CD4-positive, alpha-beta T cell treated with Interleukin-21 for 1 hour (primary cell): ENCODE measurements around the gene PSMD2.
A peak's percentile ranks its signal among the peaks of the same experiment; 100 is the strongest.
"Not testable (repeated sequence)": the region's sequence is repeated elsewhere in the genome, so short reads cannot be mapped to it uniquely, and the experiment has no call there.

Experiments
- DNase-seq: peaks from one replicate; pipeline ENCODE4 v3.0.0-alpha.2; 2020

Gene PSMD2

DNA sequence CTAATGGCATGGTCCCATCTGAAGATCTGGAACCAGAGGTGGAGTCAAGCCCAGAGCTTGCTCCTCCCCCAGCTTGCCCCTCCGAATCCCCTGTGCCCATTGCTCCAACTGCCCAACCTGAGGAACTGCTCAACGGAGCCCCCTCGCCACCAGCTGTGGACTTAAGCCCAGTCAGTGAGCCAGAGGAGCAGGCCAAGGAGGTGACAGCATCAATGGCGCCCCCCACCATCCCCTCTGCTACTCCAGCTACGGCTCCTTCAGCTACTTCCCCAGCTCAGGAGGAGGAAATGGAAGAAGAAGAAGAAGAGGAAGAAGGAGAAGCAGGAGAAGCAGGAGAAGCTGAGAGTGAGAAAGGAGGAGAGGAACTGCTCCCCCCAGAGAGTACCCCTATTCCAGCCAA lies 22.6 kb downstream of the PSMD2 start:
- DNase-seq, result no peak

DNA sequence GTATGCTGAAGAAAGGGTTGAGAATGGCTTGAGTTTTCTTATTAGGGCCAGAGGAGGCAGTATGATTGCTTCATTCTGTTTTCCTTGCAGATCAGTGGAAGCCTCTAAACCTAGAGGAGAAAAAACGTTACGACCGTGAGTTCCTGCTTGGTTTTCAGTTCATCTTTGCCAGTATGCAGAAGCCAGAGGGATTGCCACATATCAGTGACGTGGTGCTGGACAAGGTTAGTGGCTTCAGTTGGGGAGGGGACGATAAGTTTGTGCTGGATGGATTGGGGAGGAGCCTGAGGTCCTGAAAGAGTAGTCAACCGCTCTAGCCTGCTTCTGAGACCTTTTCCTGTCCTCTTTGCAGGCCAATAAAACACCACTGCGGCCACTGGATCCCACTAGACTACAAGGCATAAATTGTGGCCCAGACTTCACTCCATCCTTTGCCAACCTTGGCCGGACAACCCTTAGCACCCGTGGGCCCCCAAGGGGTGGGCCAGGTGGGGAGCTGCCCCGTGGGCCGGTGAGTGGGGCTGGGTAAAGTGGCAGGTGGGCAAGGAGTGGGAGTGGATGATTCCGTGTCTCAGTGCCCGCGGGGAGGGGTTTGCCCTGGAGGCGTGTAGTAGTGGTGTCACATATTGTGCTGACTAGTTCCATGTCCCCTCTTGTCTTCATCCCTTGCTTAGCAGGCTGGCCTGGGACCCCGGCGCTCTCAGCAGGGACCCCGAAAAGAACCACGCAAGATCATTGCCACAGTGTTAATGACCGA lies 23.9 kb downstream of the PSMD2 start:
- DNase-seq, result no peak

DNA sequence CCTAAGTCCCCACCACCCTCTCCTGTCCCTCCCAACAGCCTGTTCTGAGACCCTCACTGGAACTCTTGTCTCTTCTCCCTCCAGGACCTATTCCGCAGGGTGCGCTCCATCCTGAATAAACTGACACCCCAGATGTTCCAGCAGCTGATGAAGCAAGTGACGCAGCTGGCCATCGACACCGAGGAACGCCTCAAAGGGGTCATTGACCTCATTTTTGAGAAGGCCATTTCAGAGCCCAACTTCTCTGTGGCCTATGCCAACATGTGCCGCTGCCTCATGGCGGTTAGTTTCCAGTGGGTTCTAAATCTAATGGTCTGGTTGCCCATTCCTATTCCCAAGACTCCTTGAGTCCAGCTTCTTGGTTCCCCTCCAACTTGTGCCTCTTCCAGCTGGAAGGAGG lies 24.7 kb downstream of the PSMD2 start:
- no peak for DNase-seq

DNA sequence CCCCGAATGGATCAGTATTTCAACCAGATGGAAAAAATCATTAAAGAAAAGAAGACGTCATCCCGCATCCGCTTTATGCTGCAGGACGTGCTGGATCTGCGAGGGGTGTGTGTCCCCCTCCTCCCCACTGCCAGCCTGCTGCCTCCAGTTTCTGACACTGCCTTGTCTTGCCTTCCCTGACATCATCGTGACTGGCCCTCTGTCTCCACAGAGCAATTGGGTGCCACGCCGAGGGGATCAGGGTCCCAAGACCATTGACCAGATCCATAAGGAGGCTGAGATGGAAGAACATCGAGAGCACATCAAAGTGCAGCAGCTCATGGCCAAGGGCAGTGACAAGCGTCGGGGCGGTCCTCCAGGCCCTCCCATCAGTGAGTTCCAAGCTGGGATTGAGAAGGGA lies 26.2 kb downstream of the PSMD2 start:
- DNase-seq, result no peak

DNA sequence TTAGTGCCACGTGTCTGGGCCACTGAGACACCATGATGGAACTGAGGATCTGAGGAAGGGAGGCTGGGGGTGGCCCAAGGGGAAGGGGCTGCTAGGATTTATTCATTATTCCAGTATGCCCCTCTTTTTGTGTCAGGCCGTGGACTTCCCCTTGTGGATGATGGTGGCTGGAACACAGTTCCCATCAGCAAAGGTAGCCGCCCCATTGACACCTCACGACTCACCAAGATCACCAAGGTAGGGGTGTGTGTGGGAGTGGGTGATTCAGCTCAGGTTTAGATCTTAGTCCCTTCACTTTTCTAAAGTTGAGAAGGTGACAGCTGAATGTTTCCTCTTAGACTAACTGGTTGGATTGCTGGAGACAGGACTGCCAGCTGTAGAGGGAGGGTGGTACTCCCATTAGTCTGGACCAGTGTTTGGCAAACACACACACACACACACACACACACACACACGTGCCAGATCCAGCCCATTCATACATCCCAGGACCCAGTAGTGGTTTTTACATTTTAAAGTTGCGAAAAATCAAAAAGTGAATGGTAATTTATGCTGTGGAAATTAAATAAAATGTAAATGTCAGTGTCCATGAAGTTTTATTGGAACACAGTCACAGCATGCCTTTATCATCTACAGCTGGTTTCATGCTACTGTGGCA lies 26.8 kb downstream of the PSMD2 start:
- no peak for DNase-seq

DNA sequence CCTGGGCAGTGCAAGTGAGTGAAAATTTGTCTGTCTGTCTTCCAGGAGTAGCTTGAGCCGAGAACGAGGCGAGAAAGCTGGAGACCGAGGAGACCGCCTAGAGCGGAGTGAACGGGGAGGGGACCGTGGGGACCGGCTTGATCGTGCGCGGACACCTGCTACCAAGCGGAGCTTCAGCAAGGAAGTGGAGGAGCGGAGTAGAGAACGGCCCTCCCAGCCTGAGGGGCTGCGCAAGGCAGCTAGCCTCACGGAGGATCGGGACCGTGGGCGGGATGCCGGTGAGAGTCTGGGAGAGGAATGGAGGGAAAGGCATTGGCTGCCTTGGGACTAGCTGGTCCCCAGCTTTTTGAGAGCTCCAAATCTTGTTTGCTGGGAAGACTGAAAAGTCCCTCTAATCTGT lies 28.1 kb downstream of the PSMD2 start:
- DNase-seq, result no peak

DNA sequence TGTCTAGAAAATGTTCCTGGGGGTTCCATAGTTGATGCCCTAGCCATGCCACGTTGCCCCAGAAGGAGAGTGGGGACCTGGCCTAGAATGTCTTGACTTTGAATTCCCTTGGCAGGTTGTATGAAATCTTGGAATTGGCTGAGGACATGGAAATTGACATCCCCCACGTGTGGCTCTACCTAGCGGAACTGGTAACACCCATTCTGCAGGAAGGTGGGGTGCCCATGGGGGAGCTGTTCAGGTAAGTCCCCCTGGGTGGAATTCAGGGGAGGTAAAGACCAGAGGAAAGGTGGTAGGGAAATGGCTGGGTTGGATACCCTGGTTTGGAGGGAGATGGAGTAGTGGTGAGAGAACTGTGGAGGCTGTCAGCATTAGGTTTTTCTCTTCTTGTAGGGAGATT lies 29.5 kb downstream of the PSMD2 start:
- no peak for DNase-seq

DNA sequence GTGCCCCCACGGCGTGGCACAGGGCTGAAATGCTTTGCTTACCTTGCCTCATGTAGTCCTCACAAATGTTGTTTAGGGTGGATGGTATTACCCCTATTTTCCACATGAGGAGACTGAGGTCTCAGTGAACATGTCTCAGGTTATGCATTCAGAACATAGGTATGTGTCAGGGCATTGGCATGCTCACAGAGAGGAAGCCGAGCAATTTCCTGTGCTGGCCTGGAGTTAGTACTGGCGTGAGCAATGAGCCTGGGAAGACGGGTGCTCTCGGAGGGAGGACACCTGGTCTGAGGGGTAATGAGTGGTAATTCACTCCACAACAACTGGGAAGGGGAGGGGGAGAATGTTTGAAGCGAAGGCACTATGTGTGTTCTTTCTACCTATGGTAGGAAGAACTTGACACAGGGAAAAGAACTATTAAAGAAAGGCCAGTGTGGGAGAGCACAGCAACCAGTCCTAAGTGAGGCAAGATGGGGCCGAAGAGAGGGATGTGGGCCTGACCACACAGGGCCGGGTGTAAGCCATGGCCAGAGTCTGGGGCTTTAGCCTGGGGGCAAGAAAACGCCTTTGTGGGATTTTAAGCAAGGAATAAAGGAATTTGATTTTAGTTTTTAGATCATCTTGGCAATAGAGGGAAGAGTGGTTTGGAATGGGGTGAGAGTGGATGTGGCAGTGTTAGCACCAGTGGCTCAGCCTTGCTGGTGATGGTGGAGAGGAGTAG lies 33.5 kb downstream of the PSMD2 start:
- DNase-seq, result no peak

DNA sequence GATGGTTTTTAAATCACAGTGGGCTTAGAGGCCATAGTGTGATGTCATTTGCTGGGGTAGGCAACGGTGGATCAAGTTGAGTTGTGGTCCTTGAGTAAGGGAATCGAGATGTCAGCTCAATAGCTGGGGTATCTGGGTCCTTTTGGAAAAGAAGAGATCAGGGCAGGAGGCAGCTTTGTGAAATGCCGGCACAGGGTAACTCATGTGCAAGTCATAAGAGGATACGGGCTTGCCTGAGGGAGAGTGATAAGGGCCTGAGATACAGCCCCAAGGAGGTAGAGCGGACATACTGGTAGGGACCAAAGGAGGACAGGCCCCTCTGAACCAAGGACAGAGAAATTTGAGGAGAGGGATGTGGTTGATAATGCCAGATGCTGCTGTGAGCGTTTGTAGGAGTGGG lies 34.1 kb downstream of the PSMD2 start:
- DNase-seq, result no peak

DNA sequence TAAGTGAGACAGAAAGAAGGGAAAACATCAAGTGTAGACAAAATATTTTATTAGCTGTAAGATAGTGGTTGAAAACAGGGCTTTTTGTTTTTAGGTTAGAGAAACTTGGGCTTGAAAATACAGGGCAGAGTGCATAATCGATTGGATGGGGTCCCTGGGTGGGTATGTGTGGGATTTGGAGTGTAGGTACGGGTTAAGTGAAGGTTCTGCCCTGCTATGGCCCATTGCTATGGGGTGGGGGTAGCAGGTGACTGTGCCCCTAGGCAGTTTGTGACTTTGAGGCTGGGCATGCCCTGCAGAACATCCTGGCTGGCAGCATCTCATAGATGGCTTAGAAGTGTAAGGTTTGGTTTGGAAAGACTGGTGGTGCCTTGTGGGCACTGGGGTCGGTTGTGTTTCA lies 34.7 kb downstream of the PSMD2 start:
- no peak for DNase-seq

DNA sequence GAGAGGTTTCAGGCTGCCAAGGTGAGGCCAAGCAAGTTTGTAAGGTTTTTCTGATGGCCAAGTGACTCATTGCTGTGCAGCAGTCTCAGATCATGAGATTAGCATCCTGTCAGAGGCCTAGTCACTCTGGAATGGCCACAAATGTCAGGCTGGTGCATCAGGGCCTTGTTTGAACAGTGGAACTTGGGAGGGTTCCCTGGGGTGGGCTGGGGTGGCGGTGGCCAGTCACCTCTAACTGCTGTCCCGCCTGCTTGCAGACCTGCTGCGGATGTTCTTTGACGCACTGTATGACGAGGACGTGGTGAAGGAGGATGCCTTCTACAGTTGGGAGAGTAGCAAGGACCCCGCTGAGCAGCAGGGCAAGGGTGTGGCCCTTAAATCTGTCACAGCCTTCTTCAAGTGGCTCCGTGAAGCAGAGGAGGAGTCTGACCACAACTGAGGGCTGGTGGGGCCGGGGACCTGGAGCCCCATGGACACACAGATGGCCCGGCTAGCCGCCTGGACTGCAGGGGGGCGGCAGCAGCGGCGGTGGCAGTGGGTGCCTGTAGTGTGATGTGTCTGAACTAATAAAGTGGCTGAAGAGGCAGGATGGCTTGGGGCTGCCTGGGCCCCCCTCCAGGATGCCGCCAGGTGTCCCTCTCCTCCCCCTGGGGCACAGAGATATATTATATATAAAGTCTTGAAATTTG lies 35.6 kb downstream of the PSMD2 start:
- peak; percentile 40 for DNase-seq

DNA sequence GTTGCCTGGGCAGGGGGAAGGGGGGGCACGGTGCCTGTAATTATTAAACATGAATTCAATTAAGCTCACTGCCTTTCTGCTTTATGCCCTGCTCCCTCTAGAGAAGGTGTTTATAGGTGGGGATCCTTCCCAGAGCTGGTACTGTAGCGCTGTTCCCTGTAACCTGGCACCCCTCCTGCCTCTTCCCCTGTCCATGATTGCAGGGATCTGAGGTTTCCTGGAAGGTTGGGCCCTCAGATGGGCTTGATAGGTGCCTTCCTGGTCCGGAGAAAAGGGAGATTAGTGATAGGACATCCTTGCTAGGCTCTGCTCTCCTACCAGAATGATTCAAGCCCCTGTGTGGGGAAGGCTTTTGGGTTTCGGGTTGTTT lies 36.2 kb downstream of the PSMD2 start:
- DNase-seq, result no peak

DNA sequence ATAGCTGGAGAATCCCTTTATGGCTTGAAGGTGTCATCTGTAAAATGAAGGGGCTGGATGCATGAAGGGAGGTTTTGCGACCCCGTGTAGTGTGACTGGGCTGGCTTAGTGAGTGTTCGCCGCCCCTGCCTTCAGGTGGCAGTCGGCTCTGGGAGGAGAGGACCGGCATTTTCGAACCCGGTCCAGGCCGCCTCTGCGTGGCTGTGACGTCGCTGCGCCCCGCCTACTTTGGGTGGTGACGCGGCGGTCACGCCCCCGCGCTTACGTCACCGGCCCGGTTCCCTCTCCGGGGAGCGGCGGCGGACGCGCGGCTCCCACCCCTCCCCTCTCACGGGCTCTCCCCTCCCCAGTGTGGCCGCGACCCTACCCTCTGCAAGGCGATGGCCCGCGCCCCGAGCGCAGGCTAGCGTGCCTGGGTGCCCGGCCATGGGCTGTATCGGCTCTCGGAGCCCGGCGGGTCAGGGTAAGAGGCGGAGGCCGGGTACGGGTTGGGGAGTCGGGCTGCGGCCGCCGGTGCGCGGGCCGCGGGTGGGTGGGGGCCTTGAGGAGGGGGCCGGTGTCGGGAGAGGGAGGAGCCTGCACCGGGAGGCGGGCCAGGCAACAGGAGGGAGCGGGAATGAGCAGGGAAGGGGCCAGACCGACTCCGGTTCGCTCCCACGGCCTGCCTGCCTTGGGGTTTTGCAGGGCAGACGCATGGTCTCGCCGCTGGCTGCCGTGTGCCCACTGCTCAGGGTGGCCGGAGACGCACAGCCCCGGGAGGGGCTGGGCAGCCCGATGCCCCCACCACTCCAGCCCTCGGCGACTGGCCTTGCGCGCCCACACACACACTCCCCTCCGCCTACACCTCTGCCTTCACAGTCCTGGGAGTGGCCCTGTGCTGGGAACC lies 36.9 kb downstream of the PSMD2 start:
- peak; percentile 90 for DNase-seq

DNA sequence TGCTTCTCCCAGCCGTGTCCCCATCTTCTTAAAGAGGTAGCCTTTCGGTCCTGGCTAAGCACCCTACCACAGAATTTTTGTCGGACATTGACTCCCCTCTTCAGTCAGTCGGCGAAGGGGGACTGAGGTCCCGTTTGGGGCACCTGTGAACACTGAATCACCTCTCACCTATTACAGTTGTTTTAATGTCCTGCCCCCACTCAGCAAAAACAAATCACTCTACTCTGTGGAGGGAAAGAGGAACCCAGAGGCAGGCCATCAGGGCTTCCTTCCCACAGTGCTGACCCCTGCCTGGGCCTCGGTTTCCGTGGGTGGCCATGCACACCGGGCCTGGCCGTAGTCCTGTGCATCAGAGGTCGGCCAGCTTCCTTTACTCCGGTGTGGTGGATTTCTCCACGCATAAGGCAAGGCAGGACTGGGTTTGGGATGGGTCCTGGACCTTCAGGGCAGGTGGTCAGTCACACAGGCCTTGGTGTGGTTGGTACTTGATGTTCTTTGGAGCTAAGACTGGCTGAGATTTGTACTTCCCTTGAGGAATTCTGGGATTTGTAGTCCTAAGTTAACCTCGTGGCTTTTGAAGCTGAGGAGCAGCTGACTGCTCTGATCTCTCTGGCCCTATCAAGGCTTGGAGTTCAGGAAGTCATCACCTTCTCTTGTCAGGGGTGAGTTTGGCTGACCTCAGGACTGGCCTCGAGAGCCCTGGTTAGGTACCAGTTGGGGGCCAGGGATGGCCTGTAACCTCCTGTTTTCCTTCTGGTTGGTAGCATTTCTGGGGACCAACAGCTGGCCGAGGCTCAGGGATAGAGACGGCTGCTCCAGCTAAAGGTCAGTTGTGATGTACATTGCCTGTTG lies 37.7 kb downstream of the PSMD2 start:
- no peak for DNase-seq

DNA sequence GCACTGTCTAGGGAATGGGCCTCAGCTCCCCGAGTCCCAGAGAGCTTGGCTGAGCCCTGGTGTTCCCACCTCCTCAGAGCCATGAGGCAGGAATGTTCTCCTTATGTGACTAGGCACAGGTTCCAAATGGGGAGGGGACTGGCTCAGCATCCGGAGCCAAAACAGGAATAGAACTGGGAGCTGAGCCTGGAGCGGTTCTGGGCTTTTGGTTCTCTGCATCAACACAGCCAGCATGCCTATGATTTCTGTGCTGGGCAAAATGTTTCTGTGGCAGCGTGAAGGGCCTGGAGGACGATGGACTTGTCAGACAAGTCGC lies 38.3 kb downstream of the PSMD2 start, which contains the start of gene FAM131A:
Gene FAM131A, plus strand, starts transcription at position 202 of the 316 bp plus-strand sequence. Its CDS starts 31 bp downstream, at position 233.
- DNase-seq, result no peak

DNA sequence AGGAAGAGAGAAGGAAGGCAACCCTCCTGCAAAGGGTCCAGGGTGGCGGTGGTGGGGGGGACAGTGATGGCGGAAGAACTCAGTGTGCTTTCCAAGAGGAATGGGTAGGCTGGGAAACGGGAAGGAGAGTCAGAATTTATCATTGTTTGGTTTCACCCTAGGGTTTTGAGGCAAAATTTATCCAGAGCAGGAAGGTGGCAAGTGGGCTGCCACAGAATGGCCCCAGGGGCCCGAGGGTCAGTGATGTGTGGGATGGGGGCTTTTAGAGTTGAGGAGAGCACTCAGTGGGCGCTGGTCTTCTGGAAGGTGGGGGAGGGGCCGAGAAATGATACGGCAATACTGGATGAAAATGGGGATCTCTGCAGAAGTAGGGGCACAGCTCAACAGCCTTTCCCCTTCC lies 38.9 kb downstream of the PSMD2 start:
- no peak for DNase-seq

DNA sequence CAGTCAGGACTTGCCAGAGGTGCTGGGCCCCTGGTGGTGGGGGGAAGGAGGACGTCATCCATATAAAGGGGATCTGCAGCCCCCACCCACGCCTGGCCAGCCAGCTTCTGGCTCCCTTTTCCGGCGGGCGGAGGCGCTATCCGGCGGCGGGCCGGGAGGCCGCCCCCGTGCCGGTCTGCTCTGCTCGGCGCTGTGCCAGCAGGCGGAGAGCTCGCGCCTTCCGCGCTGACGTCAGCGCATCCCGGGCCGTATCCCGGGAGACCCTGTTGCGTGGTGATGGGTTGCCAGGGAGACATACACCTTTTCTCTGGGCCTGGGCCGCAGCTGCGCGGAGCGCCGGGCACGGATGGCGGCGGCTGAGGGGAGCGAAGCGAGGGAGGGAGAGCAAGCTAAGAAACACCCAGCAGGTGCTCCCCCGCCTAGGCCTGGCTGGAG lies 39.5 kb downstream of the PSMD2 start:
- peak; percentile 37 for DNase-seq

DNA sequence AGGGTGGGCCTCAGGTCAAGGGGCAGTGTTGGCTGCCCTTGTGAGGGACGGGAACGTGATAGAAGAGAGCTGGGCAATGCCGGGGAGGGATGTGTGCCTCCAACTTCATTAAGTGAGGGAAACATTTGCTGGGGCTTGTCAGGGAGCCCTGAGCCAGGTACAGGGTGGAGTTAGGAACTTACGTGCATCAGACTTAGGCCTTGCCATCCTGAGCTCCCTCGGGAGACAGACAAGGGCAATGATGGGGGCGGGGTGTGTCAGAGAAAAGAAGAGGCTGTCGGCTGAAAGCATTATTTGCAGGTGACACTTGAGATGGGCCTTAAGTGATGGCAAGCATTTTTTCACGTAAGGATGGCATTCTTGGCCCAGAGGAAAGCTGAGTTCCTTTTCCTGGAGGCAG lies 40.0 kb downstream of the PSMD2 start:
- no peak for DNase-seq

DNA sequence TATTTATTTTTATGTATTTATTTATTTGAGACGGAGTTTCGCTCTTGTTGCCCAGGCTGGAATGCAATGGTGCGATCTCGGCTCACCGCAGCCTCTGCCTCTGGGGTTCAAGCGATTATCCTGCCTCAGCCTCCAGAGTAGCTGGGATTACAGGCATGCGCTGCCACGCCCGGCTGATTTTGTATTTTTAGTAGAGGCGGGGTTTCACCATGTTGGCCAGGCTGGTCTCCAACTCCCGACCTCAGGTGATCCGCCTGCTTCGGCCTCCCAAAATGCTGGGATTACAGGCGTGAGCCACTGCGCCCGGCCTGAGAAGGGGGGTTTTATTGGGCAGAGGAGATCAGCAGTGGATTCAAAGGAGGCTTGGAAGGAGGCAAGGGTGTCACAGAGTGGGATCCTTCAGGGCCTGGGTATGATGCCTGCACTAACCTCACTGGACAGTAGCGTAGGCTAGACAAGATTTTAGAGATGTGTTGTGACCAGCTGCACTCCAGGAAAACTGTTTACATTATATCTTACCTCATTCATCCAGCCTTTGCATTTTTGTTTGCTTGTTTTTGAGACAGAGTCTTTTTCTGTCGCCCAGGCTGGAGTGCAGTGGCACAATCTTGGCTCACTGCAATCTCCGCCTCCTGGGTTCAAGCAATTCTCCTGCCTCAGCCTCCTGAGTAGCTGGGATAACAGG lies 40.6 kb downstream of the PSMD2 start:
- not testable (repeated sequence) for DNase-seq

DNA sequence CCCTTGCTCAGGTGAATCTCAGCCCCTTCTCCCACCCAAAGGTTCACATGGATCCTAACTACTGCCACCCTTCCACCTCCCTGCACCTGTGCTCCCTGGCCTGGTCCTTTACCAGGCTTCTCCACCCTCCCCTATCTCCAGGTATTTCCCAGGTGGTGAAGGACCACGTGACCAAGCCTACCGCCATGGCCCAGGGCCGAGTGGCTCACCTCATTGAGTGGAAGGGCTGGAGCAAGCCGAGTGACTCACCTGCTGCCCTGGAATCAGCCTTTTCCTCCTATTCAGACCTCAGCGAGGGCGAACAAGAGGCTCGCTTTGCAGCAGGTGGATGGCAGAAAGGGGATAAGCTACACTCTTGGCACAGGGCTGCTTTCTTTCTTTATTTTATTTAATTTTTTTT lies 42.9 kb downstream of the PSMD2 start:
- DNase-seq, result no peak
